SIG-M5 (cell line): Measurements from ENCODE around the gene DISP3.
"Not testable (repeated sequence)": the region's sequence is repeated elsewhere in the genome, so short reads cannot be mapped to it uniquely, and the experiment has no call there.

ENCODE experiments used
- DNase-seq: peaks from one replicate; lab custom pipeline; 2025; lab: John Stamatoyannopoulos, UW

DISP3 gene

GRCh38 chr1:11576109-11576875 lies 97.3 kb downstream of the DISP3 start:
- no peak for DNase-seq

GRCh38 chr1:11578004-11578403 lies 99.0 kb downstream of the DISP3 start:
- no peak for DNase-seq

DNA sequence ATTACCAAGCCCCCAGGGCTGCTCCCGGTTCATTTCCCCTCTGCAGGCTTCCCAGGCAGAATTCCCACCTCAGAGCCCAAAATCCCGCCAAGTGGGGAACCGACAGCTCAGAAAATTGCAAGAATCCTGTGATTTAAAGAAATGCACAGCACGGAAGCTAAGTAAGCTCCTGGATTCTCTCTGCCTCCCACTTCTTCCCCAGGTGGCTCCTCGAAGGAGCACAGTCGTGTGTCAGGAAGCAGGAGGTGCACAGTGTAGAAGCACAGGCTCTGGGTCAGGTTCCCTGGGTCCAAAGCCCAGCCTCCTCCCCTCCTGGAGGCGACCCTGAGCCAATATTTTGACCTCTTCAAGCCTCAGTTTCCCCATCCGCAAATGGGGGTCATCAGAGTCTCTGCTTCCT lies 100.6 kb downstream of the DISP3 start:
- DNase-seq, result no peak

DNA sequence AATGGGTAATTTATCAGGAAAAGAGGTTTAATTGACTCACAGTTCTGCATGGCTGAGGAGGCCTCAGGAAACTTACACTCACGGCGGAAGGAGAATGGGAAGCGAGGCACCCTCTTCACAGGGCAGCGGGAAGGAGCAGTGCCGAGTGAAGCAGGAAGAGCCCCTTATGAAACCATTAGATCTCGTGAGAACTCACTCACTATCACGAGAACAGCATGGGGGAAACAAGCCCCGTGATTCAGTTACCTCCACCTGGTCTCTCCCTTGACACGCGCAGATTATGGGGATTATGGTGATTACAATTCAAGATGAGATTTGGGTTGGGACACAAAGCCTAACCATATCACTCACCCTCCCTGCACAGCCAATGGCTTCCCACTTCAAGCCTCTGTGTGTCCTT lies 101.1 kb downstream of the DISP3 start:
- not testable (repeated sequence) for DNase-seq

DNA sequence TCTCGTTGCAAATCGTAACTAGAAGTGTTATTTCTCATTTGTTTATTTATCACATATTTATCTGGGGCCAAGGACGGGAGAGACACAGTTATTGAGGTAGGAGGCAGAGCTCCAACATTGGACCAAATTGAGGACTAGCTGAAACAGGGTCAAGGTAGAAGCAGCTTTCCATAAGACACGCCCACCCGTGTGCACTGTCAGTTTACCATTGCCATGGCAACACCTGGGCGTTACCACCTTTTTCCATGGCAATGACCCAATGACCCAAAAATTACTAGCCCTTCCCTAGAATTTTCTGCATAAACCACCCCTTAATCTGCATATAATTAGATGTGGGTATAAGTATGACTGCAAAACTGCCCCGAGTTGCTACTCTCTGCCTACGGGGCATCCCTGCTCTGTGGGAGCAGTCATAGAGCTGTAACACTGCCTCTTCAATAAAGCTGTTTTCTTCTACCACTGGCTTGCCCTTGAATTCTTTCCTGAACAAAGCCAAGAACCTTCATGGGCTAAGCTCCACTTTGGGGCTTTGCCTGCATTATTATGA lies 102.6 kb downstream of the DISP3 start:
- DNase-seq, result no peak

DNA sequence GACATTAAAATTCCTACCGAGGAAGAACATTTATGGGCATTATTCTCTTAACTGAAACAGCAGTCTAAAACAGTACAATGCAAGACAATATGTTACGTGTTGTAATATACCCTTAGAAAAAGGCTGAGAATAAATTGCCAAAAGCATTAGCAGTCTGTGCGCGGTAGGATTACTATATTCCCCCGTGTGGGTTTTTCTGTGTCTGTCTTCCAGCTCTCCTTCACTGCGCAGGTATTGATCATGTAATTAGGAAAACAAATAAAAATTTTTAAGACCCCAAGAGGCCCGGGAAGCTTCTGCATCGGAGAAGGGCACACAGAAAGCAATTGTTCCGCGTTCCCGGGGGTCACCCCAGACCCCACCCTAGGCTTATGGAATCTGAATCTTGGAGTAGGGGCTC lies 106.4 kb downstream of the DISP3 start:
- DNase-seq, result no peak
